Psoas muscle (tissue), 8 donors: ENCODE measurements around the gene RALGDS. TPM values are rescaled to one million over a fixed set of nuclear protein-coding genes. Genes with fewer than 3 reads are reported as not detected.

ENCODE experiments used
- ATAC-seq, 4 donors: fragments of 200-7000 bp; cut with Tn5 transposase; one replicate each; pipeline ENCODE4 v1.9.1; 2020; ENCODE audit warnings: moderate library complexity in 3 of 4, mild to moderate bottlenecking in 2 of 4
- DNase-seq, 2 donors: peaks; one replicate each; pipeline ENCODE4 v3.0.0-alpha.2; 2020
- H3K27ac ChIP-seq: fragments of 200-600 bp; one replicate; pipeline ENCODE4 v1.8.0; 2022
- H3K27me3 ChIP-seq, 3 donors: fragments of 200-600 bp in 1 of 3; one replicate each; pipeline versions ENCODE4 v1.6.1 to v1.8.0; 2013 to 2022; ENCODE audit warnings: low read length in 2 of 3, mild to moderate bottlenecking in 2 of 3, moderate library complexity in 1 of 3; ENCODE audit not compliant: insufficient read depth in 3 of 3
- H3K36me3 ChIP-seq, 2 donors: fragments of 200-600 bp in 1 of 2; one replicate each; pipeline versions ENCODE4 v1.6.1 to v1.8.0; 2013 to 2022; ENCODE audit warnings: low read depth in 1 of 2, mild to moderate bottlenecking in 1 of 2, moderate library complexity in 1 of 2; ENCODE audit not compliant: insufficient read depth in 1 of 2
- H3K4me1 ChIP-seq: fragments of 200-600 bp; one replicate; pipeline ENCODE4 v1.8.0; 2022
- H3K4me3 ChIP-seq: fragments of 200-600 bp; one replicate; pipeline ENCODE4 v1.8.0; 2022; ENCODE audit warnings: mild to moderate bottlenecking
- H3K9me3 ChIP-seq: fragments of 200-600 bp; one replicate; pipeline ENCODE4 v1.8.0; 2022
- WGBS, 3 donors: extraction: QIAGEN DNeasy Blood & Tissue Kit; methylation state at CpG; one replicate each; pipeline versions ENCODE4 v1.1.6 to v1.1.7; 2013; 5-methylcytosine and 5-hydroxymethylcytosine counted together
- intact Hi-C, 2 donors: fragments of 100-400 bp; cut with DNase I; formaldehyde crosslinking; loops; one replicate each; pipeline versions ENCODE4 v1.11.0 to v1.14.2; 2022
- polyA plus RNA-seq, 3 donors: library from polyadenylated mRNA; stranded (reverse); fragments of 200-250 nt; gene quantifications; one replicate each; pipeline ENCODE4 v1.2.3, GENCODE V29; 2013
- total RNA-seq, 4 donors: library from RNA; stranded (reverse); fragmentation: NEBNext Ultra II Directional in 2 of 4; extraction: Animal tissue kit (Norgen Biotek cat#: 25700) in 2 of 4; gene quantifications; one replicate each; pipeline versions ENCODE4 v1.2.1 to v1.2.4, GENCODE V29; 2021 to 2023
- TF ChIP-seq, protein P1 (sequence below): fragments of 200-600 bp; IDR thresholded peaks from one replicate; pipeline ENCODE4 v1.8.0; 2022; ENCODE audit warnings: antibody characterized with exemption
- donor health status: healthy with polysubstance abuse.
- donor health status: DM: no; HTN: no; CAD: no; lungs with moderate emphysema.
- donor health status: Bipolar disorder and iron deficiency.
- donor health status: healthy.
- donor health status: DM: yes; HTN: yes; CAD: no.
- donor health status: DM: no; HTN: no; CAD: no.
- donor health status: DM: no; HTN: no; CAD: no.
- donor health status: DM: yes; HTN: yes; CAD: no.

RALGDS gene
- total and polyA plus RNA-seq, 7 donors: 12.3 to 64.6 (median 20.5) TPM

- WGBS, 3 donors: 73 to 79% (median 77%) methylated on average over 7 of the region's 7 CpGs
- intact Hi-C loops: no loop called here
- H3K4me1 ChIP-seq: no peaks in the 10 kb centered on the region
- DNase-seq (no peak), ATAC-seq (no peak)
- H3K27me3 ChIP-seq: no peaks in the 10 kb centered on the region
- H3K36me3 ChIP-seq: no peaks in the 10 kb centered on the region
- H3K9me3 ChIP-seq: no peaks in the 10 kb centered on the region
- TF ChIP-seq, protein P1, sequence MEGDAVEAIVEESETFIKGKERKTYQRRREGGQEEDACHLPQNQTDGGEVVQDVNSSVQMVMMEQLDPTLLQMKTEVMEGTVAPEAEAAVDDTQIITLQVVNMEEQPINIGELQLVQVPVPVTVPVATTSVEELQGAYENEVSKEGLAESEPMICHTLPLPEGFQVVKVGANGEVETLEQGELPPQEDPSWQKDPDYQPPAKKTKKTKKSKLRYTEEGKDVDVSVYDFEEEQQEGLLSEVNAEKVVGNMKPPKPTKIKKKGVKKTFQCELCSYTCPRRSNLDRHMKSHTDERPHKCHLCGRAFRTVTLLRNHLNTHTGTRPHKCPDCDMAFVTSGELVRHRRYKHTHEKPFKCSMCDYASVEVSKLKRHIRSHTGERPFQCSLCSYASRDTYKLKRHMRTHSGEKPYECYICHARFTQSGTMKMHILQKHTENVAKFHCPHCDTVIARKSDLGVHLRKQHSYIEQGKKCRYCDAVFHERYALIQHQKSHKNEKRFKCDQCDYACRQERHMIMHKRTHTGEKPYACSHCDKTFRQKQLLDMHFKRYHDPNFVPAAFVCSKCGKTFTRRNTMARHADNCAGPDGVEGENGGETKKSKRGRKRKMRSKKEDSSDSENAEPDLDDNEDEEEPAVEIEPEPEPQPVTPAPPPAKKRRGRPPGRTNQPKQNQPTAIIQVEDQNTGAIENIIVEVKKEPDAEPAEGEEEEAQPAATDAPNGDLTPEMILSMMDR: no peak
- no peak overlapping the region for H3K4me3 ChIP-seq
- H3K27ac ChIP-seq: no peak overlapping the region
Measured at GRCh38 chr9:133080161-133080560, 40.9 kb downstream of the RALGDS start.

DNA sequence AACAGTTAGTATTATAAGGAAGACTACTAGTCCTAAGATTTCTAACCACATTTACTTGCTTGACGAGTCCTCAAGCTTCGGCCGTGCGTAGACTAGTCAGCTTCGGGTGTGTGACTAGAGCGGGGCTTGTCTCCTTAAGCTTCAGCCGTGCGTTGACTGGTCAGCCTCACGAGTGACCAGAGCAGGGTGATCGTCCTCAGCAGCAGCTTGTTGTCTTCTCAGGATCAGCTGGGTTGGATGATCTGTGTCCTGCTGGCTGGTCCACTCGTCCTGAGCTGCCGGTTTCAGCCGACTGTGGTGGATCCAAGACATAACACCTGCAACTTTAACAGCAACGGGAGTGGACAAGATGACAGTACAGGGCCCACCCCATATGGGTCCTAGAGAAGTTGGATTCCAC is 42.6 kb downstream of the RALGDS start:
- DNase-seq (no peak), ATAC-seq (no peak)
- Histone ChIP-seq H3K36me3 (no peaks in the 10 kb centered on the region), H3K4me3 (no peak overlapping the region), H3K9me3 (no peaks in the 10 kb centered on the region), H3K27ac (no peak overlapping the region), H3K4me1 (no peaks in the 10 kb centered on the region), H3K27me3 (no peaks in the 10 kb centered on the region)
- TF ChIP-seq, protein P1: no peak
- 82 to 84% (median 84%) methylated on average over 14 of the region's 14 CpGs for WGBS, 3 donors
- intact Hi-C loops: loop anchor here in 1 of 2 donors (10.0 kb wide), 1 partner anchor 836 kb away; no protein-coding TSS in a partner anchor

- intact Hi-C loops: loop anchor here in 1 of 2 donors (10.0 kb wide), 1 partner anchor 838 kb away; no protein-coding TSS in a partner anchor
- Histone ChIP-seq H3K27me3 (no peaks in the 10 kb centered on the region), H3K36me3 (no peaks in the 10 kb centered on the region), H3K4me3 (no peak overlapping the region), H3K9me3 (no peaks in the 10 kb centered on the region), H3K27ac (no peak overlapping the region), H3K4me1 (no peaks in the 10 kb centered on the region)
- WGBS, 3 donors: 86 to 98% (median 93%) methylated on average over 4 of the region's 4 CpGs
- TF ChIP-seq, protein P1: no peak
- no peak for DNase-seq
- ATAC-seq: no peak
Measured at GRCh38 chr9:133076691-133077090, 44.3 kb downstream of the RALGDS start.

DNA sequence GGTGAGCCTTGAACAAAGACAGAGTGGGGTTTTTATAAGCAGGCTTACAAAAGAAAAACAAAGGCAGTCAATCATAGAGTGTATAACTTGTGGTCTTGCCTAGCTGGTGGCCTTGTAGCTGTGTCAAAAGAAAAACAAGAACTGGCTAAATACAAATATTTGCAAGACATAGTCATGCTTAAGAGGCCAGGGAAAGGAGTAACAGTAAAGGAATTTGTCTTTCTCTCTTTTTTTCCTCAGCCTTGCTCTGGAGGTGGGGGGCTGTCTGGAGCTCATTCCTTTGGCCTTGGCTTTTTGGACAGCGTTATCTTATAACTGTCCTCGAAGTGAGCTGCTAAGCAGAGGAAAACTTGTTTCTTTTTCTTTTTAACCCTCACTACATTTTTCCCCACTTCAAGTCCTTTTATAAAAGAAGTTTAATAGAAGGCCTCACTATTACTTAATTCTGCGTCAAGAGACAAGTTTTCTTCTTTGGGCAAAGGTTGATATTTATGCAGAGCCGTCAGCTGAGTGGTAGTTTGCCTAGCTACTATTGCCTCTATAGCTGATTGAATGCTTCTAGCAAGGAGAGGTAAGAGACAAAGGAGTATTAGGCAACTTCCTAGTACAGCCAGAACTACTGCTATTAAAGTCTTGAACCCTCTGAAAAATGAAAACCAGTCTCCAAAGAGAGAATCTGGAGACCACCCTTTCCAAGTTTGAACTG is 45.0 kb downstream of the RALGDS start:
- ATAC-seq: no peak
- H3K27ac ChIP-seq: no peak overlapping the region

More for the DNA sequence above, 45.0 kb downstream of the RALGDS start:
- Histone ChIP-seq H3K4me1 (no peaks in the 10 kb centered on the region), H3K36me3 (no peaks in the 10 kb centered on the region), H3K9me3 (no peaks in the 10 kb centered on the region), H3K4me3 (no peak overlapping the region), H3K27me3 (no peaks in the 10 kb centered on the region)
- TF ChIP-seq, protein P1: no peak
- WGBS, 3 donors: 78 to 92% (median 87%) methylated on average over 4 of the region's 4 CpGs
- intact Hi-C loops: loop anchor here in 1 of 2 donors (10.0 kb wide), 1 partner anchor 839 kb away; no protein-coding TSS in a partner anchor
- no peak for DNase-seq
